Measurements from ENCODE around the gene SLC4A4. TPM values are rescaled to one million over a fixed set of nuclear protein-coding genes. Genes with fewer than 3 reads are reported as not detected.

The SLC4A4 gene
- total RNA-seq, 1 donor from 2014 or later = 3.0 TPM

- Histone ChIP-seq H3K27me3 (ENCODE audit: insufficient read depth, low read length) (no peaks in the 10 kb centered on the region), H3K27ac (ENCODE audit: low read depth, low read length) (no peak overlapping the region), H3K36me3 (ENCODE audit: insufficient read depth, low read length) (no peaks in the 10 kb centered on the region), H3K4me1 (ENCODE audit: insufficient read depth, low read length) (no peaks in the 10 kb centered on the region), H3K9me3 (ENCODE audit: insufficient read depth, low read depth, low read length) (no peaks in the 10 kb centered on the region), H3K9ac (ENCODE audit: low read length) (no peak overlapping the region), H4K20me1 (ENCODE audit: insufficient read depth, low read length) (no peaks in the 10 kb centered on the region), H3K4me2 (ENCODE audit: low read length) (no peak overlapping the region), H3K4me3 (ENCODE audit: insufficient read depth, low read depth, low read length) (no peak overlapping the region), H3K79me2 (ENCODE audit: insufficient read depth, low read length) (no peaks in the 10 kb centered on the region), H2AFZ (ENCODE audit: low read depth, low read length) (no peak overlapping the region)
- DNase-seq (ENCODE audit: low read depth) (peak; percentile 29), FAIRE-seq (no peak)
- H3K27me3 Mint-ChIP-seq (ENCODE audit: low read depth, unreplicated experiment) = no peaks in the 10 kb centered on the region
- H3K9me3 Mint-ChIP-seq (ENCODE audit: unreplicated experiment) = no peaks in the 10 kb centered on the region
- no peak overlapping the region for H3K4me3 Mint-ChIP-seq (ENCODE audit: unreplicated experiment)
- H3K4me1 Mint-ChIP-seq (ENCODE audit: low read depth, unreplicated experiment) = peaks cover 6% of the 10 kb centered on the region
- TF ChIP-seq CTCF (IDR thresholded peaks at IDR 0.05; ENCODE audit: insufficient read depth, low read depth, low read length) = no peak
- no peak for TF ChIP-seq EZH2 (IDR thresholded peaks at IDR 0.05; ENCODE audit: insufficient read depth, low read length)
- no peaks in the 10 kb centered on the region for H3K36me3 Mint-ChIP-seq (ENCODE audit: low read depth, unreplicated experiment)
- no peak overlapping the region for H3K27ac Mint-ChIP-seq (ENCODE audit: unreplicated experiment)
Measured at GRCh38 chr4:71537551-71538065, 198.8 kb downstream of the SLC4A4 start.

GRCh38 chr4:71538528-71538927 is 199.7 kb downstream of the SLC4A4 start:
- Histone ChIP-seq H4K20me1 (ENCODE audit: insufficient read depth, low read length) (no peaks in the 10 kb centered on the region), H3K27me3 (ENCODE audit: insufficient read depth, low read length) (no peaks in the 10 kb centered on the region), H3K27ac (ENCODE audit: low read depth, low read length) (no peak overlapping the region), H3K4me2 (ENCODE audit: low read length) (no peak overlapping the region), H3K4me1 (ENCODE audit: insufficient read depth, low read length) (no peaks in the 10 kb centered on the region), H3K9ac (ENCODE audit: low read length) (no peak overlapping the region), H3K36me3 (ENCODE audit: insufficient read depth, low read length) (no peaks in the 10 kb centered on the region), H3K9me3 (ENCODE audit: insufficient read depth, low read depth, low read length) (no peaks in the 10 kb centered on the region), H2AFZ (ENCODE audit: low read depth, low read length) (no peak overlapping the region), H3K4me3 (ENCODE audit: insufficient read depth, low read depth, low read length) (no peak overlapping the region), H3K79me2 (ENCODE audit: insufficient read depth, low read length) (no peaks in the 10 kb centered on the region)
- no peak overlapping the region for H3K4me3 Mint-ChIP-seq (ENCODE audit: unreplicated experiment)
- no peaks in the 10 kb centered on the region for H3K27me3 Mint-ChIP-seq (ENCODE audit: low read depth, unreplicated experiment)
- no peaks in the 10 kb centered on the region for H3K9me3 Mint-ChIP-seq (ENCODE audit: unreplicated experiment)
- H3K36me3 Mint-ChIP-seq (ENCODE audit: low read depth, unreplicated experiment) = no peaks in the 10 kb centered on the region
- TF ChIP-seq CTCF (IDR thresholded peaks at IDR 0.05; ENCODE audit: insufficient read depth, low read depth, low read length) (no peak), EZH2 (IDR thresholded peaks at IDR 0.05; ENCODE audit: insufficient read depth, low read length) (no peak)
- no peak overlapping the region for H3K27ac Mint-ChIP-seq (ENCODE audit: unreplicated experiment)
- DNase-seq (ENCODE audit: low read depth) (no peak), FAIRE-seq (no peak)
- peaks cover 4% of the 10 kb centered on the region for H3K4me1 Mint-ChIP-seq (ENCODE audit: low read depth, unreplicated experiment)

GRCh38 chr4:71540749-71541269 is 202.0 kb downstream of the SLC4A4 start:
- H3K36me3 Mint-ChIP-seq (ENCODE audit: low read depth, unreplicated experiment) = no peaks in the 10 kb centered on the region

More at GRCh38 chr4:71540749-71541269, 202.0 kb downstream of the SLC4A4 start:
- Histone ChIP-seq H3K79me2 (ENCODE audit: insufficient read depth, low read length) (no peaks in the 10 kb centered on the region), H4K20me1 (ENCODE audit: insufficient read depth, low read length) (no peaks in the 10 kb centered on the region), H3K4me2 (ENCODE audit: low read length) (no peak overlapping the region), H3K27me3 (ENCODE audit: insufficient read depth, low read length) (no peaks in the 10 kb centered on the region), H3K4me1 (ENCODE audit: insufficient read depth, low read length) (peaks cover 6% of the 10 kb centered on the region), H3K9me3 (ENCODE audit: insufficient read depth, low read depth, low read length) (no peaks in the 10 kb centered on the region), H3K9ac (ENCODE audit: low read length) (no peak overlapping the region), H3K4me3 (ENCODE audit: insufficient read depth, low read depth, low read length) (no peak overlapping the region), H2AFZ (ENCODE audit: low read depth, low read length) (no peak overlapping the region), H3K36me3 (ENCODE audit: insufficient read depth, low read length) (no peaks in the 10 kb centered on the region), H3K27ac (ENCODE audit: low read depth, low read length) (no peak overlapping the region)
- H3K27ac Mint-ChIP-seq (ENCODE audit: unreplicated experiment) = no peak overlapping the region
- no peak overlapping the region for H3K4me3 Mint-ChIP-seq (ENCODE audit: unreplicated experiment)
- H3K9me3 Mint-ChIP-seq (ENCODE audit: unreplicated experiment) = no peaks in the 10 kb centered on the region
- H3K4me1 Mint-ChIP-seq (ENCODE audit: low read depth, unreplicated experiment) = peaks cover 4% of the 10 kb centered on the region
- no peaks in the 10 kb centered on the region for H3K27me3 Mint-ChIP-seq (ENCODE audit: low read depth, unreplicated experiment)
- FAIRE-seq = no peak
- TF ChIP-seq CTCF (IDR thresholded peaks at IDR 0.05; ENCODE audit: insufficient read depth, low read depth, low read length) (peak; percentile 11), EZH2 (IDR thresholded peaks at IDR 0.05; ENCODE audit: insufficient read depth, low read length) (no peak)
- no peak for DNase-seq (ENCODE audit: low read depth)
